ENCODE data around the gene SNX25.

Gene SNX25

GRCh38 chr4:185179488-185179887 lies 29.9 kb upstream of the SNX25 start:
- TF ChIP-seq, protein P1, sequence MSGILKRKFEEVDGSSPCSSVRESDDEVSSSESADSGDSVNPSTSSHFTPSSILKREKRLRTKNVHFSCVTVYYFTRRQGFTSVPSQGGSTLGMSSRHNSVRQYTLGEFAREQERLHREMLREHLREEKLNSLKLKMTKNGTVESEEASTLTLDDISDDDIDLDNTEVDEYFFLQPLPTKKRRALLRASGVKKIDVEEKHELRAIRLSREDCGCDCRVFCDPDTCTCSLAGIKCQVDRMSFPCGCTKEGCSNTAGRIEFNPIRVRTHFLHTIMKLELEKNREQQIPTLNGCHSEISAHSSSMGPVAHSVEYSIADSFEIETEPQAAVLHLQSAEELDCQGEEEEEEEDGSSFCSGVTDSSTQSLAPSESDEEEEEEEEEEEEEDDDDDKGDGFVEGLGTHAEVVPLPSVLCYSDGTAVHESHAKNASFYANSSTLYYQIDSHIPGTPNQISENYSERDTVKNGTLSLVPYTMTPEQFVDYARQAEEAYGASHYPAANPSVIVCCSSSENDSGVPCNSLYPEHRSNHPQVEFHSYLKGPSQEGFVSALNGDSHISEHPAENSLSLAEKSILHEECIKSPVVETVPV (CRISPR knock-in tag; IDR thresholded peaks at IDR 0.05), result no peak
- TF ChIP-seq ESRRG (CRISPR knock-in tag; IDR thresholded peaks at IDR 0.05) (no peak), ISL1 (CRISPR knock-in tag; IDR thresholded peaks at IDR 0.05) (no peak), ZNF8 (CRISPR knock-in tag; IDR thresholded peaks at IDR 0.05) (no peak), CSDC2 (CRISPR knock-in tag; IDR thresholded peaks at IDR 0.05) (no peak), BACH2 (CRISPR knock-in tag; IDR thresholded peaks at IDR 0.05; ENCODE audit: borderline replicate concordance) (no peak), TCF4 (CRISPR knock-in tag; IDR thresholded peaks at IDR 0.05; ENCODE audit: borderline replicate concordance) (no peak), TOX (CRISPR knock-in tag; IDR thresholded peaks at IDR 0.05; ENCODE audit: borderline replicate concordance) (no peak), RARB (CRISPR knock-in tag; IDR thresholded peaks at IDR 0.05) (no peak), ZC3H10 (CRISPR knock-in tag; IDR thresholded peaks at IDR 0.05) (no peak)
- ATAC-seq, result no peak

- ATAC-seq, result no peak
- no peak for TF ChIP-seq ISL1 (CRISPR knock-in tag; IDR thresholded peaks at IDR 0.05)
- no peak for TF ChIP-seq OSR1 (CRISPR knock-in tag; IDR thresholded peaks at IDR 0.05)
- no peak for TF ChIP-seq ZFP30 (CRISPR knock-in tag; IDR thresholded peaks at IDR 0.05)
- TF ChIP-seq ZNF70 (CRISPR knock-in tag; IDR thresholded peaks at IDR 0.05), result no peak
- TF ChIP-seq, protein P2, sequence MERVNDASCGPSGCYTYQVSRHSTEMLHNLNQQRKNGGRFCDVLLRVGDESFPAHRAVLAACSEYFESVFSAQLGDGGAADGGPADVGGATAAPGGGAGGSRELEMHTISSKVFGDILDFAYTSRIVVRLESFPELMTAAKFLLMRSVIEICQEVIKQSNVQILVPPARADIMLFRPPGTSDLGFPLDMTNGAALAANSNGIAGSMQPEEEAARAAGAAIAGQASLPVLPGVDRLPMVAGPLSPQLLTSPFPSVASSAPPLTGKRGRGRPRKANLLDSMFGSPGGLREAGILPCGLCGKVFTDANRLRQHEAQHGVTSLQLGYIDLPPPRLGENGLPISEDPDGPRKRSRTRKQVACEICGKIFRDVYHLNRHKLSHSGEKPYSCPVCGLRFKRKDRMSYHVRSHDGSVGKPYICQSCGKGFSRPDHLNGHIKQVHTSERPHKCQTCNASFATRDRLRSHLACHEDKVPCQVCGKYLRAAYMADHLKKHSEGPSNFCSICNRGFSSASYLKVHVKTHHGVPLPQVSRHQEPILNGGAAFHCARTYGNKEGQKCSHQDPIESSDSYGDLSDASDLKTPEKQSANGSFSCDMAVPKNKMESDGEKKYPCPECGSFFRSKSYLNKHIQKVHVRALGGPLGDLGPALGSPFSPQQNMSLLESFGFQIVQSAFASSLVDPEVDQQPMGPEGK (CRISPR knock-in tag; IDR thresholded peaks at IDR 0.05; ENCODE audit: borderline replicate concordance), result no peak
- no peak for TF ChIP-seq CSDC2 (CRISPR knock-in tag; IDR thresholded peaks at IDR 0.05)
- TF ChIP-seq TOX (CRISPR knock-in tag; IDR thresholded peaks at IDR 0.05; ENCODE audit: borderline replicate concordance), result no peak
- no peak for TF ChIP-seq BACH2 (CRISPR knock-in tag; IDR thresholded peaks at IDR 0.05; ENCODE audit: borderline replicate concordance)
Measured at GRCh38 chr4:185182239-185182638, 27.2 kb upstream of the SNX25 start.

DNA sequence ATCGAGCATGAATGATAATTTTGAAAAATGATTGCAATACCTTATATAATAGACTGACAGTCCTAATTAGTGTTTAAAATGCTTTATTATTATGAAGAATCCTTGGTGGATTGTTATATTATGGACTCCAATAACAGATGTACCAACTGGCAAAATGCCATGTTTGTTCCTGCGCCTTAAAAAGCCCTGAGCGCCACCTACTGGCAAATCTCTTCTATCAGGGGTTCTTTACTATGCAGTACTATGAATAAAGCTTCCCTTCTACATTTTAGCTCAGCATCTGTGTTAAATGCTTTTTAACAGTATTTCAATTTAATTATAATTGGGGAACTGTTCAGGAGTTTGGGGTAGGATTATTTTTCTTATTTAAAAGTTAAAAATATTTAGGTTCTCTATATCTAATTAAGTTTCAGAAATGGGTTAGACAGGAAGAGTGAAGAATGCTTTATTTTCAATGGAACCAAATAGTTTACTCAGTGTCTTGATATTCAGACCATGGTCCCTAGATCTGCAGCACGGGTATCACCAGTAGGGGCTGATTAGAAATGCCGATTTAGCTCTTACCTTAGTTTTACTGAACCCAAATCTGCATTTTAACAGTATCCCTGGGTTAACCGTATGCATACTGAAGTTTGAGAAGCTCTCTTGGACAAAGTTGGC lies 25.6 kb upstream of the SNX25 start:
- peak; percentile 91 for ATAC-seq

More for the DNA sequence above, 25.6 kb upstream of the SNX25 start:
- TF ChIP-seq, protein P1 (CRISPR knock-in tag; IDR thresholded peaks at IDR 0.05), result no peak
- TF ChIP-seq GLIS3 (CRISPR knock-in tag; IDR thresholded peaks at IDR 0.05) (no peak), ZC3H10 (CRISPR knock-in tag; IDR thresholded peaks at IDR 0.05) (no peak), ZNF565 (CRISPR knock-in tag; conservative IDR thresholded peaks at IDR 0.05; ENCODE audit: low read depth) (no peak), SNAI2 (CRISPR knock-in tag; IDR thresholded peaks at IDR 0.05) (no peak), TCF4 (CRISPR knock-in tag; IDR thresholded peaks at IDR 0.05; ENCODE audit: borderline replicate concordance) (no peak), ESRRG (CRISPR knock-in tag; IDR thresholded peaks at IDR 0.05) (no peak)
- TF ChIP-seq, protein P3, sequence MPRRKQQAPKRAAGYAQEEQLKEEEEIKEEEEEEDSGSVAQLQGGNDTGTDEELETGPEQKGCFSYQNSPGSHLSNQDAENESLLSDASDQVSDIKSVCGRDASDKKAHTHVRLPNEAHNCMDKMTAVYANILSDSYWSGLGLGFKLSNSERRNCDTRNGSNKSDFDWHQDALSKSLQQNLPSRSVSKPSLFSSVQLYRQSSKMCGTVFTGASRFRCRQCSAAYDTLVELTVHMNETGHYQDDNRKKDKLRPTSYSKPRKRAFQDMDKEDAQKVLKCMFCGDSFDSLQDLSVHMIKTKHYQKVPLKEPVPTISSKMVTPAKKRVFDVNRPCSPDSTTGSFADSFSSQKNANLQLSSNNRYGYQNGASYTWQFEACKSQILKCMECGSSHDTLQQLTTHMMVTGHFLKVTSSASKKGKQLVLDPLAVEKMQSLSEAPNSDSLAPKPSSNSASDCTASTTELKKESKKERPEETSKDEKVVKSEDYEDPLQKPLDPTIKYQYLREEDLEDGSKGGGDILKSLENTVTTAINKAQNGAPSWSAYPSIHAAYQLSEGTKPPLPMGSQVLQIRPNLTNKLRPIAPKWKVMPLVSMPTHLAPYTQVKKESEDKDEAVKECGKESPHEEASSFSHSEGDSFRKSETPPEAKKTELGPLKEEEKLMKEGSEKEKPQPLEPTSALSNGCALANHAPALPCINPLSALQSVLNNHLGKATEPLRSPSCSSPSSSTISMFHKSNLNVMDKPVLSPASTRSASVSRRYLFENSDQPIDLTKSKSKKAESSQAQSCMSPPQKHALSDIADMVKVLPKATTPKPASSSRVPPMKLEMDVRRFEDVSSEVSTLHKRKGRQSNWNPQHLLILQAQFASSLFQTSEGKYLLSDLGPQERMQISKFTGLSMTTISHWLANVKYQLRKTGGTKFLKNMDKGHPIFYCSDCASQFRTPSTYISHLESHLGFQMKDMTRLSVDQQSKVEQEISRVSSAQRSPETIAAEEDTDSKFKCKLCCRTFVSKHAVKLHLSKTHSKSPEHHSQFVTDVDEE (CRISPR knock-in tag; IDR thresholded peaks at IDR 0.05), result no peak
- TF ChIP-seq, protein P2 (CRISPR knock-in tag; IDR thresholded peaks at IDR 0.05; ENCODE audit: borderline replicate concordance), result no peak
